Measurements from ENCODE around the gene CDC123. TPM values are rescaled to one million over a fixed set of nuclear protein-coding genes. Genes with fewer than 3 reads are reported as not detected.
A peak's percentile ranks its signal among the peaks of the same experiment; 100 is the strongest.

Gene CDC123
- total RNA-seq, 1 donor from 2014 or later = 107 TPM

- H3K9ac ChIP-seq (ENCODE audit: low read length) = peak overlapping the region; percentile 93
- H3K4me1 ChIP-seq (ENCODE audit: insufficient read depth, low read length) = peaks cover 8% of the 10 kb centered on the region
- peaks cover 34% of the 10 kb centered on the region for H4K20me1 ChIP-seq (ENCODE audit: insufficient read depth, low read length)
- TF ChIP-seq CTCF (IDR thresholded peaks at IDR 0.05; ENCODE audit: insufficient read depth, low read depth, low read length) = no peak
- TF ChIP-seq EZH2 (IDR thresholded peaks at IDR 0.05; ENCODE audit: insufficient read depth, low read length) = no peak
- peaks cover 1% of the 10 kb centered on the region for H3K36me3 Mint-ChIP-seq (ENCODE audit: low read depth, unreplicated experiment)
- peak overlapping the region; percentile 95 for H3K4me3 ChIP-seq (ENCODE audit: insufficient read depth, low read depth, low read length)
- no peaks in the 10 kb centered on the region for H3K27me3 ChIP-seq (ENCODE audit: insufficient read depth, low read length)
- H3K27me3 Mint-ChIP-seq (ENCODE audit: low read depth, unreplicated experiment) = no peaks in the 10 kb centered on the region
- H3K4me3 Mint-ChIP-seq (ENCODE audit: unreplicated experiment) = peak overlapping the region; percentile 95
- H3K27ac ChIP-seq (ENCODE audit: low read depth, low read length) = peak overlapping the region; percentile 91
- H3K4me2 ChIP-seq (ENCODE audit: low read length) = peak overlapping the region; percentile 91
- H2AFZ ChIP-seq (ENCODE audit: low read depth, low read length) = peak overlapping the region; percentile 93
- H3K79me2 ChIP-seq (ENCODE audit: insufficient read depth, low read length) = peaks cover 92% of the 10 kb centered on the region
- peaks cover 10% of the 10 kb centered on the region for H3K36me3 ChIP-seq (ENCODE audit: insufficient read depth, low read length)
- H3K9me3 ChIP-seq (ENCODE audit: insufficient read depth, low read depth, low read length) = no peaks in the 10 kb centered on the region
- peak overlapping the region; percentile 98 for H3K27ac Mint-ChIP-seq (ENCODE audit: unreplicated experiment)
- no peak for DNase-seq (ENCODE audit: low read depth)
- no peak for FAIRE-seq
- peaks cover 15% of the 10 kb centered on the region for H3K4me1 Mint-ChIP-seq (ENCODE audit: low read depth, unreplicated experiment)
- no peaks in the 10 kb centered on the region for H3K9me3 Mint-ChIP-seq (ENCODE audit: unreplicated experiment)
Measured at GRCh38 chr10:12195281-12195602, 746 bp upstream of the CDC123 start.

- Mint-ChIP-seq H3K4me3 (ENCODE audit: unreplicated experiment) (peak overlapping the region; percentile 95), H3K9me3 (ENCODE audit: unreplicated experiment) (no peaks in the 10 kb centered on the region), H3K27me3 (ENCODE audit: low read depth, unreplicated experiment) (no peaks in the 10 kb centered on the region), H3K4me1 (ENCODE audit: low read depth, unreplicated experiment) (peaks cover 18% of the 10 kb centered on the region), H3K27ac (ENCODE audit: unreplicated experiment) (peak overlapping the region; percentile 98), H3K36me3 (ENCODE audit: low read depth, unreplicated experiment) (peaks cover 3% of the 10 kb centered on the region)
- TF ChIP-seq EZH2 (IDR thresholded peaks at IDR 0.05; ENCODE audit: insufficient read depth, low read length) (no peak), CTCF (IDR thresholded peaks at IDR 0.05; ENCODE audit: insufficient read depth, low read depth, low read length) (no peak)
- H3K27me3 ChIP-seq (ENCODE audit: insufficient read depth, low read length) = no peaks in the 10 kb centered on the region
- no peaks in the 10 kb centered on the region for H3K9me3 ChIP-seq (ENCODE audit: insufficient read depth, low read depth, low read length)
- DNase-seq (ENCODE audit: low read depth) (no peak), FAIRE-seq (no peak)
- peaks cover 33% of the 10 kb centered on the region for H4K20me1 ChIP-seq (ENCODE audit: insufficient read depth, low read length)
- H3K4me1 ChIP-seq (ENCODE audit: insufficient read depth, low read length) = peaks cover 8% of the 10 kb centered on the region
- peaks cover 94% of the 10 kb centered on the region for H3K79me2 ChIP-seq (ENCODE audit: insufficient read depth, low read length)
- peak overlapping the region; percentile 93 for H3K9ac ChIP-seq (ENCODE audit: low read length)
- H3K36me3 ChIP-seq (ENCODE audit: insufficient read depth, low read length) = peaks cover 10% of the 10 kb centered on the region
- H2AFZ ChIP-seq (ENCODE audit: low read depth, low read length) = peak overlapping the region; percentile 93
- H3K4me3 ChIP-seq (ENCODE audit: insufficient read depth, low read depth, low read length) = peak overlapping the region; percentile 95
- peak overlapping the region; percentile 91 for H3K27ac ChIP-seq (ENCODE audit: low read depth, low read length)
- peak overlapping the region; percentile 91 for H3K4me2 ChIP-seq (ENCODE audit: low read length)
Measured at GRCh38 chr10:12196531-12197211, 683 bp downstream of the CDC123 start.

- TF ChIP-seq EZH2 (IDR thresholded peaks at IDR 0.05; ENCODE audit: insufficient read depth, low read length) = no peak
- TF ChIP-seq CTCF (IDR thresholded peaks at IDR 0.05; ENCODE audit: insufficient read depth, low read depth, low read length) = no peak
- no peak overlapping the region for H3K27ac ChIP-seq (ENCODE audit: low read depth, low read length)
- no peak overlapping the region for H2AFZ ChIP-seq (ENCODE audit: low read depth, low read length)
- peaks cover 17% of the 10 kb centered on the region for H3K36me3 ChIP-seq (ENCODE audit: insufficient read depth, low read length)
- DNase-seq (ENCODE audit: low read depth) (no peak), FAIRE-seq (no peak)
- H4K20me1 ChIP-seq (ENCODE audit: insufficient read depth, low read length) = peaks cover 35% of the 10 kb centered on the region
- no peaks in the 10 kb centered on the region for H3K27me3 ChIP-seq (ENCODE audit: insufficient read depth, low read length)
- Mint-ChIP-seq H3K4me3 (ENCODE audit: unreplicated experiment) (peak overlapping the region; percentile 55), H3K27me3 (ENCODE audit: low read depth, unreplicated experiment) (no peaks in the 10 kb centered on the region), H3K27ac (ENCODE audit: unreplicated experiment) (no peak overlapping the region), H3K9me3 (ENCODE audit: unreplicated experiment) (no peaks in the 10 kb centered on the region), H3K36me3 (ENCODE audit: low read depth, unreplicated experiment) (peaks cover 12% of the 10 kb centered on the region), H3K4me1 (ENCODE audit: low read depth, unreplicated experiment) (peaks cover 17% of the 10 kb centered on the region)
- H3K4me2 ChIP-seq (ENCODE audit: low read length) = peak overlapping the region; percentile 0
- H3K4me1 ChIP-seq (ENCODE audit: insufficient read depth, low read length) = peaks cover 8% of the 10 kb centered on the region
- no peak overlapping the region for H3K9ac ChIP-seq (ENCODE audit: low read length)
- H3K4me3 ChIP-seq (ENCODE audit: insufficient read depth, low read depth, low read length) = no peak overlapping the region
- H3K9me3 ChIP-seq (ENCODE audit: insufficient read depth, low read depth, low read length) = no peaks in the 10 kb centered on the region
- peaks cover 94% of the 10 kb centered on the region for H3K79me2 ChIP-seq (ENCODE audit: insufficient read depth, low read length)
Measured at GRCh38 chr10:12198156-12198555, 2.2 kb downstream of the CDC123 start.

Data from astrocyte (in vitro differentiated cells and primary cell).